ENCODE data around the gene SLC16A8.

- TF ChIP-seq EZH2 (IDR thresholded peaks at IDR 0.05) (no peak), POLR2AphosphoS5 (IDR thresholded peaks at IDR 0.05; ENCODE audit: borderline replicate concordance, low read depth, low read length) (no peak)
Observed at GRCh38 chr22:38034884-38035529, 49.0 kb downstream of the SLC16A8 start.
